Measurements from ENCODE around the gene HSPB1. TPM values are rescaled to one million over a fixed set of nuclear protein-coding genes. Genes with fewer than 3 reads are reported as not detected.

Gene HSPB1
- total and polyA plus RNA-seq, 2 of the 13 experiments (the other 11 are each of a cell fraction or from before 2014, with no cell fraction given), result 21.0 to 38.6 TPM

- TF ChIP-seq ZNF652 (CRISPR knock-in tag; IDR thresholded peaks at IDR 0.05; ENCODE audit: borderline replicate concordance, low read depth) (peak; percentile 35; the same call in 1 of the 2 replicates), ZNF547 (CRISPR knock-in tag; IDR thresholded peaks at IDR 0.05) (0 out of 2 replicates have a peak, but pooled peaks have one; percentile 27), ZNF766 (CRISPR knock-in tag; IDR thresholded peaks at IDR 0.05; ENCODE audit: borderline replicate concordance) (peak; percentile 29; the same call in 1 of the 2 replicates), ZNF407 (CRISPR knock-in tag; IDR thresholded peaks at IDR 0.05; ENCODE audit: not compliant biosample characterization) (no peak), MZF1 (CRISPR knock-in tag; IDR thresholded peaks at IDR 0.05; ENCODE audit: borderline replicate concordance) (no peak), KMT2A (CRISPR knock-in tag; IDR thresholded peaks at IDR 0.05) (peak; percentile 43; the same call in 1 of the 2 replicates), SMAD3 (CRISPR knock-in tag; IDR thresholded peaks at IDR 0.05) (0 out of 2 replicates have a peak, but pooled peaks have one; percentile 64), ARID4A (CRISPR knock-in tag; IDR thresholded peaks at IDR 0.05; ENCODE audit: borderline replicate concordance) (peak; percentile 67; the same call in 1 of the 2 replicates), STAT5B (CRISPR knock-in tag; IDR thresholded peaks at IDR 0.05) (no peak), ZBTB7A (CRISPR knock-in tag; IDR thresholded peaks at IDR 0.05) (peak; percentile 76; the same call in 1 of the 2 replicates), RAD21 (CRISPR knock-in tag; IDR thresholded peaks at IDR 0.05) (peak; percentile 100), FOXC1 (CRISPR knock-in tag; IDR thresholded peaks at IDR 0.05; ENCODE audit: borderline replicate concordance) (peak; percentile 82), ZFP37 (CRISPR knock-in tag; IDR thresholded peaks at IDR 0.05; ENCODE audit: borderline replicate concordance) (no peak), ZNF563 (CRISPR knock-in tag; IDR thresholded peaks at IDR 0.05) (no peak), SALL2 (CRISPR knock-in tag; IDR thresholded peaks at IDR 0.05) (peak; percentile 52; the same call in 1 of the 2 replicates), ZNF83 (CRISPR knock-in tag; IDR thresholded peaks at IDR 0.05; ENCODE audit: borderline replicate concordance) (no peak)
These were observed 11.7 kb downstream of the HSPB1 start (continued) for GRCh38 chr7:76314042-76314721.

Data from HepG2 (cell line).